Measurements from ENCODE around the gene ECSIT.

- TF ChIP-seq POLR2AphosphoS5 (IDR thresholded peaks at IDR 0.05; ENCODE audit: insufficient read depth in 1 of 2, low read depth in 1 of 2): no peak
- TF ChIP-seq CTCF (IDR thresholded peaks at IDR 0.05): no peak
Observed at GRCh38 chr19:11495885-11496284, 33.0 kb downstream of the ECSIT start.

All from vagina (tissue), 2 donors.